Keratinocyte (primary cell): Measurements from ENCODE around the gene CYP19A1.

Experiments
- EZH2 ChIP-seq: IDR thresholded peaks from one replicate; pipeline ENCODE4 v1.6.1; 2012; ENCODE audit warnings: inconsistent platforms, mild to moderate bottlenecking, low read length, moderate library complexity
- TF ChIP-seq, protein P1 (sequence below), 3 experiments: IDR thresholded peaks in 1 of 3; conservative IDR thresholded peaks in 1 of 3; optimal IDR thresholded peaks in 1 of 3; 2 replicates in 2 of 3; 3 replicates in 1 of 3; pipeline versions ENCODE3 to v1.5.1; 2011; ENCODE audit warnings: low read length in 3 of 3, mild to moderate bottlenecking in 3 of 3, moderate library complexity in 2 of 3, control low read depth in 1 of 3, inconsistent platforms in 1 of 3; ENCODE audit not compliant: insufficient read depth in 2 of 3; ENCODE audit errors: extremely low read depth in 1 of 3

DNA sequence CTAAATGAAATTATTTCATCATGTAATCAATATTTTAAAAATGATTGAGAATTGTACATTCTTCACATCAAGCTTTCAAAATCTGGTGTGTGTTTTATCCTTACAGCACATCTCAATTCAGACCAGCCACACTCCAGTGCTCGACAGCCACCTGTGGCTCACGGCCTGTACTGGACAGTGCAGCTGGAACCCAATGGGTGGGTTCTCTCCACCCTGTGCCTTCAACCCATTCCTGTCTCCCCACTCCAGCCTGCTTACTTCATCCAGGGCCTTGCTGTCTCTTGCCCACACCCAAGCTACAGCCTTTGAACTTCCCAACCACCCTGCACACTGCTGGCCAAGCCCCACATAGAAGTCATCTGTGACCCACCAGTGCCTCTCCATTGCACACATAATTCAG is 17.6 kb downstream of the CYP19A1 start:
- TF ChIP-seq, protein P1, sequence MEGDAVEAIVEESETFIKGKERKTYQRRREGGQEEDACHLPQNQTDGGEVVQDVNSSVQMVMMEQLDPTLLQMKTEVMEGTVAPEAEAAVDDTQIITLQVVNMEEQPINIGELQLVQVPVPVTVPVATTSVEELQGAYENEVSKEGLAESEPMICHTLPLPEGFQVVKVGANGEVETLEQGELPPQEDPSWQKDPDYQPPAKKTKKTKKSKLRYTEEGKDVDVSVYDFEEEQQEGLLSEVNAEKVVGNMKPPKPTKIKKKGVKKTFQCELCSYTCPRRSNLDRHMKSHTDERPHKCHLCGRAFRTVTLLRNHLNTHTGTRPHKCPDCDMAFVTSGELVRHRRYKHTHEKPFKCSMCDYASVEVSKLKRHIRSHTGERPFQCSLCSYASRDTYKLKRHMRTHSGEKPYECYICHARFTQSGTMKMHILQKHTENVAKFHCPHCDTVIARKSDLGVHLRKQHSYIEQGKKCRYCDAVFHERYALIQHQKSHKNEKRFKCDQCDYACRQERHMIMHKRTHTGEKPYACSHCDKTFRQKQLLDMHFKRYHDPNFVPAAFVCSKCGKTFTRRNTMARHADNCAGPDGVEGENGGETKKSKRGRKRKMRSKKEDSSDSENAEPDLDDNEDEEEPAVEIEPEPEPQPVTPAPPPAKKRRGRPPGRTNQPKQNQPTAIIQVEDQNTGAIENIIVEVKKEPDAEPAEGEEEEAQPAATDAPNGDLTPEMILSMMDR (optimal IDR thresholded peaks at IDR 0.05 in 1 of 3, IDR thresholded peaks at IDR 0.05 in 1 of 3, conservative IDR thresholded peaks at IDR 0.05 in 1 of 3; ENCODE audit: extremely low read depth in 1 of 3, insufficient read depth in 2 of 3, low read length in 3 of 3): no peak
- TF ChIP-seq EZH2: no peak
